ENCODE data around the gene TTPAL.

GRCh38 chr20:44431502-44432234, 44.0 kb upstream of the TTPAL start:
- TF ChIP-seq POLR2A (IDR thresholded peaks at IDR 0.05; ENCODE audit: low read length) (no peak), GATA1 (IDR thresholded peaks at IDR 0.05; ENCODE audit: low read depth, low read length) (no peak)

Data from erythroblast (primary cell).